Stimulated activated CD8-positive, alpha-beta memory T cell treated with anti-CD3 and anti-CD28 coated beads, Interleukin-15, amount 100 ng/mL, for 24 hours (primary cell): ENCODE measurements around the gene LMO2.
A peak's percentile ranks its signal among the peaks of the same experiment; 100 is the strongest.
"Not testable (repeated sequence)": the region's sequence is repeated elsewhere in the genome, so short reads cannot be mapped to it uniquely, and the experiment has no call there.

Experiments
- DNase-seq: peaks from one replicate; pipeline ENCODE4 v3.0.0-alpha.2; 2020; ENCODE audit warnings: low read depth

Gene LMO2

GRCh38 chr11:33861386-33861785, 30.5 kb downstream of the LMO2 start:
- no peak for DNase-seq

- no peak for DNase-seq
Measured at GRCh38 chr11:33860926-33861325, 30.9 kb downstream of the LMO2 start.

DNA sequence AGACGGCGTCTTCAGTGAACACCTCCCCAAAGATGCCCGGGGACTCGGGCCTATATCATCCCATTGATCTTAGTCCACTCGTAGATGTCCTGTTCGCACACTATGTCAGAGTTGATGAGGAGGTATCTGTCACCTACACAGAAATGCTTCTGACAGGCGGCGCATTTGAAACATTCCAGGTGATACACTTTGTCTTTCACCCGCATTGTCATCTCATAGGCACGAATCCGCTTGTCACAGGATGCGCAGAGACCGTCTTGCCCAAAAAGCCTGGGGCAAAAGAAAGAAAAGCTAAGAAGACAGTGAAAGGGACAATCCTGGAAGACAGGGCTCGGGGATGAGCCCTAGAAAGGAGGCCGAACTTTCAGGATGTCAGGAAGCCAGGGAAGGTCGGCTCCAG, 32.6 kb downstream of the LMO2 start:
- no peak for DNase-seq

DNA sequence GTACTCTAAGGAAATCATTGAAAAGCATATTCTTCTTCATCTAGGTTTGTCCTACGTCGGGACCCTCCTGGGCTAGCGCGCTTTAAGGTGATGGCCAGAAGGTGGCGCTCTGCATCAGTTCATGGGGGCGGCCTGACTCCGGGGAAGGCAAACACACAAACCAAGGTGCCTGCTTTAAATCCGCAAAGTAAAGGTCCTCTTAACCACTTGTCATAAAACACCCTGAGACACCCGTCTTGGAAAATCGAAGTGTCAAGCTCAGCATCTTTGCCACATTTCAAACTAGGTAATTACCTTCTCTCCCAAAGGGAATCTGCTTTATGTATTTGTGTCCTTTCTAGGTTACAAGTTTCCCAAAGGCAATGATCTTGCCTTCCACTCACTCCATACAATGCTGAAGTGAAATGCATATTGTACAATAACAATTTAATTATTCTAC, 33.9 kb downstream of the LMO2 start:
- DNase-seq: peak; percentile 67

DNA sequence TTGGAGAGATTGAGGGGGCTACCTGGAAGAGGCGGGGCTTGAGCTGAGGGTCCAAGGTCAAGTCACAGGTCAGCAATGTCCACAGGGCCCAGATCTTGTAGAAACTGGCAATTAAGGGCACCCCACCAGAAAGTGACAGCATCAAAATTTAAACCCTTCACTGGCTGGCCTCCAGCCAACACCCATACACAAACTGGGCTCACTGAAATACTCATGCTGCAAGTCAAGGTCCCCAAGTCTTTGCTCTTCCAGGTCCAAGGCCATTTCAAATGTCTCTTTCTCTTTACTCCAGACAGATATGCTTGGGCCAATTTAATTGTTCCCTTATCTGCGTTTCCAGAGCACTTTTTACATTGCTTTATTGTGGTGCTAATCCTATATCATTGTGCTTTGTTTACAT, 36.4 kb downstream of the LMO2 start:
- DNase-seq: no peak

GRCh38 chr11:33848717-33849390, 43.0 kb downstream of the LMO2 start:
- no peak for DNase-seq

- no peak for DNase-seq
Measured at GRCh38 chr11:33847251-33847650, 44.6 kb downstream of the LMO2 start.

DNA sequence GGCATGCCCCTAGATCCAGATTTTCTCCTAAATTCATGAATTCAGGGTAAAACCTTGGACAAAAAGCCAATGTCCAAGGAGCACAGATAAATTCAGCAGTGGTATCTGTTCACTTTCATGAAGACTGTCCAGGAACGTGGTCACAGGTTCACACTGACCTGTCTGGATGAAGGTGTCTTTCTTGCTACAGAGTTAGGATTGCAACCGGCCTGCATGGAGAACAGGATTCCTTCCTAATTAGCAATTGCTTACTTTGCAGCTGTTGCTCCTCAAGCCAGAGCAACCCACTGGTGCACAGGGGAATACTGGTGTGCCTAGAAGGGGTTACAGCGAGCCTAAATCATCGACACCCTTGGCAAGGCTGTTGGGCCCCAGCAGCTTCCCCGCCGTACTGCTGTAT, 47.6 kb downstream of the LMO2 start:
- no peak for DNase-seq

- DNase-seq: no peak
Measured at GRCh38 chr11:33843018-33843417, 48.9 kb downstream of the LMO2 start.

- no peak for DNase-seq
Measured at GRCh38 chr11:33842236-33842915, 49.5 kb downstream of the LMO2 start.

DNA sequence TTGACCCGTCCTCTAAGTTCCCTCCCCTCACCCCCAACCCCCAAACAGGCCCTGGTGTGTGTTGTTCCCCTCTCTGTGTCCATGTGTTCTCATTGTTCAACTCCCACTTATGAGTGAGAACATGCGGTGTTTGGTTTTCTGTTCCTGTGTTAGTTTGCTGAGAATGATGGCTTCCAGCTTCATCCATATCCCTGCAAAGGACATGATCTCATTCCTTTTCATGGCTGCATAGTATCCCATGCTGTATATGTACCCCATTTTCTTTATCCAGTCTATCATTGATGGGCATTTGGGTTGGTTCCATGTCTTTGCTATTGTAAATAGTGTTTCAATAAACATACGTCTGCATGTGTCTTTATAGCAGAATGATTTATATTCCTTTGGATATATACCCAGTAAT, 53.6 kb downstream of the LMO2 start:
- DNase-seq: not testable (repeated sequence)

GRCh38 chr11:33837334-33837733, 54.5 kb downstream of the LMO2 start:
- DNase-seq: not testable (repeated sequence)

DNA sequence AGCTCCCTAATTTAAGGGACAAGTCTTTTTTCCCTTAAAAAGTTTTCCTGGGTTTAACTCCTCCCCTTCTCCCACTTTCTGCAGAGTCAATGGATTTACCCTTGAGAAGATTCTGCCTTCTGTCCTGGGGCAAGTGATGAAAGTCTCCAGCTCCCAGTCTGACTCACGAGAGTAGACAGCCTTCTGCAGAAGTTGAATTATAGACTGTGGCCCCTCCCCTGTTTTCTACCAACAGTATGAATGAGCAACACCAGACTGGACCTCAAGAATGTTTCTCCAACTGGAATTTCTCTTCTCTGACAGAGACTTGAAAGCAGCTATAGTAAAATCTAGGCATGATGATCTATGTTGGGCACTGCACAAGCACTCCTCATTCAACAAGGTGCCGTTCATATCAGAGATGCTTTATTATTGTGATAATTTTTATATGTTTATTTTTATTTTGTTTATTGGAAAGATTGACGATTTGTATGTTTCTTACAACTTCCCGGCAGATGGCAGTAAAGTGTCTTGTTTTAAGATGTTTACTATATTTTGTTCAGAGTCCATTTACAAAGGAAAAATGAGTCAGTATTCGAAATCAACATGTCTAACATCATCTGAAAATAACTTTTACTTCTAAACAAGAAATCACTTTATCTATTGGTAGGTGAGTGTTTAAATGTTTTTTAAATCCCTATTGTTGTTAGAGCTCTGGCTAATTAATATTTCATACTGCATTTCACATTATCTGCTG, 56.6 kb downstream of the LMO2 start:
- DNase-seq: no peak

- no peak for DNase-seq
Measured at GRCh38 chr11:33832676-33833075, 59.2 kb downstream of the LMO2 start.

GRCh38 chr11:33830903-33831648, 60.8 kb downstream of the LMO2 start:
- DNase-seq: no peak

DNA sequence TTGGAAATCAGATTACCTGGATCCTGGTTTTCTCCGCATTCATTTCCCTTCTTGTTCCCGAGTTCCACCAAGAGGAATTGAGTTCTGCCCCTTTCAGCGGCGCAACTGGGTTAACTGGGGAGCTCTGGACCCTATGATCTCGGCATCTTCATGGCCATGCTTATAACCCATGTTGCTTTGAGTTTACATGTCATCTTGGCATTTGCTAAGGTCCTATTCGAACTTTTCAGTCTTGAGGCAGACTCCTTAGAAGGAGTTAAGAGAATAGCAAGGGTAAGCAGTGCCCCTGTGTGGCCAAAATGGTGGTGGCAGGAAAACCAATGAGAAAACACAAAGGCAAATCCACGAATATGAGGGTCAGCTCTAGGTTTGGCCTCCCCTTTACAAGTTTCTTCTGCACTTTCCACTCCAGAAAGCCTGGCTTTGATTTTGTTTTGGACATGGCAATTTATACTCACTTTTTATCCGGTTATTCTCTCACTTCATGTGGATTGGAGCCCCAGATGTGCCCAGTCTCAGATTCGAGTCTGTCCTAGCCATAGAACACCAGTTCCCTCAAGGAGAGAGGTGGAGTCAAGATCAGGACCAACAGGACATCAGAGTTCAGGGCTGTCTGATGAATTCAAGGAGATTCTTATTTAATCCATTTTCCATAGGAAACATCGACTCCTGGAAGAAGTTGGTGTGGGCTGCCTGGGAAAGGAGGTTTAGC, 62.3 kb downstream of the LMO2 start:
- no peak for DNase-seq

DNA sequence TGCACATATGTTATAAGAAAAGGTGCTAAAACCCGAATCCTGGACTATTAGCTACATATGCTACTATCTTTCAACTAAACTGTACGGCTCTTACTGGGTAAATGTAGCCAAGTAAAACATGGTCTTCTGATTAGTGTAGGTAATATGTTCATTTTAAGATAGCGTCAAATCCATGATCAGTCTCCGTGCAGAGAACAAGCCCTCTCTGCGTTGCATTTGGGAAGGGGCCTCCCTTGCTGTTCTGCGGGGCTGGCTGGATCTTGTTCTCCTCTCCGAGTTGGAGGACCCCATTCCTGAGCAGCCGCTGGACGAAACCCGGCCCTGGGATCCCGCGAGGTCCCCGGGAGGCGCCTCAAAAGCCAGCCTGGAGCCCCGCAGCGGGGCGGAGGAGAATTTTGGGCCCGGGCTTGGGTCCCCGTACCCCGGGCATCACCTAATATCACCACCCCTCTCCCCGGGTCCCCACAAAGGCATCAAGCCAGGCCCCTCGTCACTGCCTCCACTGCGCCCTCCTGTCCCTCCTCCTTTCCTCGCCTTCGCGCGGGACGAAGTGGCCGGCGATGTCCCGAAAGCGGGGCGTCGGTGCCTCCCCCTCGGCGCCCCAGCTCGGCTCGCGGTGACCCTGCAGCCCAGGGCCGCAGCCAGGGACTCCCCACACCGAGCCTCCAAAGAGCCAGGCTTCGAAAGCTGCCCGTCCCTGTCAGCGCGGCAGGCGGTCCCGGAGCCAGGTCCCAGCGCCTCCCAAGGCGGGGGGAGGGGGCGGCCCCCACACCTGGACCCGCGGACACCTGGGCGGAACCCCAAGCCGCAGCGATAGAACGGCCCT, 63.1 kb downstream of the LMO2 start:
- no peak for DNase-seq

- DNase-seq: no peak
Measured at GRCh38 chr11:33827206-33827605, 64.7 kb downstream of the LMO2 start.

- no peak for DNase-seq
Measured at GRCh38 chr11:33825854-33826560, 65.9 kb downstream of the LMO2 start.

GRCh38 chr11:33822981-33823380, 68.9 kb downstream of the LMO2 start:
- not testable (repeated sequence) for DNase-seq
